CD4-positive, alpha-beta T cell treated with Interleukin-12 subunit alpha and Interleukin-12 subunit beta, for 1 hour (primary cell): ENCODE results near the gene OPCML.

Experiments used
- DNase-seq: peaks from one replicate; pipeline ENCODE4 v3.0.0-alpha.2; 2020

OPCML gene

GRCh38 chr11:132639403-132639802, 892.9 kb downstream of the OPCML start:
- no peak for DNase-seq

GRCh38 chr11:132638423-132638822, 893.9 kb downstream of the OPCML start:
- DNase-seq, result no peak

- no peak for DNase-seq
These were observed 895.8 kb downstream of the OPCML start for GRCh38 chr11:132636523-132636922.

- no peak for DNase-seq
These were observed 899.6 kb downstream of the OPCML start for GRCh38 chr11:132632641-132633124.

GRCh38 chr11:132631989-132632388, 900.3 kb downstream of the OPCML start:
- DNase-seq, result no peak

- no peak for DNase-seq
These were observed 904.3 kb downstream of the OPCML start for GRCh38 chr11:132627981-132628380.

- no peak for DNase-seq
These were observed 905.9 kb downstream of the OPCML start for GRCh38 chr11:132626446-132626845.

GRCh38 chr11:132623511-132623910, 908.8 kb downstream of the OPCML start:
- no peak for DNase-seq

- no peak for DNase-seq
These were observed 910.2 kb downstream of the OPCML start for GRCh38 chr11:132621976-132622580.

GRCh38 chr11:132620423-132620822, 911.9 kb downstream of the OPCML start:
- DNase-seq, result no peak

- DNase-seq, result no peak
These were observed 921.5 kb downstream of the OPCML start for GRCh38 chr11:132610791-132611190.

- DNase-seq, result no peak
These were observed 922.1 kb downstream of the OPCML start for GRCh38 chr11:132610216-132610615.

GRCh38 chr11:132607575-132607974, 924.7 kb downstream of the OPCML start:
- no peak for DNase-seq

- no peak for DNase-seq
These were observed 926.3 kb downstream of the OPCML start for GRCh38 chr11:132605825-132606570.

GRCh38 chr11:132604431-132604830, 927.9 kb downstream of the OPCML start:
- DNase-seq, result no peak

GRCh38 chr11:132601875-132602274, 930.4 kb downstream of the OPCML start:
- no peak for DNase-seq

- no peak for DNase-seq
These were observed 936.6 kb downstream of the OPCML start for GRCh38 chr11:132595711-132596134.

GRCh38 chr11:132595246-132595645, 937.1 kb downstream of the OPCML start:
- no peak for DNase-seq

- DNase-seq, result no peak
These were observed 941.3 kb downstream of the OPCML start for GRCh38 chr11:132590986-132591385.

GRCh38 chr11:132590554-132590953, 941.7 kb downstream of the OPCML start:
- DNase-seq, result no peak

GRCh38 chr11:132589791-132590190, 942.5 kb downstream of the OPCML start:
- DNase-seq, result no peak

- no peak for DNase-seq
These were observed 943.9 kb downstream of the OPCML start for GRCh38 chr11:132588366-132588765.

- no peak for DNase-seq
These were observed 944.6 kb downstream of the OPCML start for GRCh38 chr11:132587716-132588115.

- no peak for DNase-seq
These were observed 945.5 kb downstream of the OPCML start for GRCh38 chr11:132586801-132587200.
